GM19239 (cell line): ENCODE data around the gene ALPL.

Experiments
- DNase-seq: peaks from one replicate; pipeline ENCODE4 v3.0.0; 2011; ENCODE audit warnings: low spot score; ENCODE audit not compliant: insufficient read length
- FAIRE-seq: peaks from 2 replicates; lab custom pipeline; 2011; peaks lifted over from hg19 to GRCh38; lab: Jason Lieb, UNC

The ALPL gene

GRCh38 chr1:21625390-21626190 lies 116.4 kb downstream of the ALPL start:
- DNase-seq: no peak
- no peak for FAIRE-seq

GRCh38 chr1:21626921-21627339 lies 117.7 kb downstream of the ALPL start:
- no peak for FAIRE-seq
- DNase-seq: no peak
